Measurements from ENCODE around the gene GRM8.

Gene GRM8

GRCh38 chr7:127239814-127240213 is 12.9 kb downstream of the GRM8 start:
- DNase-seq (ENCODE audit: low spot score) = no peak
- in situ Hi-C loops (cut with MboI; ENCODE audit: low pct_unique_long_range_greater_than_20kb, low sequenced_read_pairs, unreplicated experiment) = no loop called here
- TF ChIP-seq, protein P1, sequence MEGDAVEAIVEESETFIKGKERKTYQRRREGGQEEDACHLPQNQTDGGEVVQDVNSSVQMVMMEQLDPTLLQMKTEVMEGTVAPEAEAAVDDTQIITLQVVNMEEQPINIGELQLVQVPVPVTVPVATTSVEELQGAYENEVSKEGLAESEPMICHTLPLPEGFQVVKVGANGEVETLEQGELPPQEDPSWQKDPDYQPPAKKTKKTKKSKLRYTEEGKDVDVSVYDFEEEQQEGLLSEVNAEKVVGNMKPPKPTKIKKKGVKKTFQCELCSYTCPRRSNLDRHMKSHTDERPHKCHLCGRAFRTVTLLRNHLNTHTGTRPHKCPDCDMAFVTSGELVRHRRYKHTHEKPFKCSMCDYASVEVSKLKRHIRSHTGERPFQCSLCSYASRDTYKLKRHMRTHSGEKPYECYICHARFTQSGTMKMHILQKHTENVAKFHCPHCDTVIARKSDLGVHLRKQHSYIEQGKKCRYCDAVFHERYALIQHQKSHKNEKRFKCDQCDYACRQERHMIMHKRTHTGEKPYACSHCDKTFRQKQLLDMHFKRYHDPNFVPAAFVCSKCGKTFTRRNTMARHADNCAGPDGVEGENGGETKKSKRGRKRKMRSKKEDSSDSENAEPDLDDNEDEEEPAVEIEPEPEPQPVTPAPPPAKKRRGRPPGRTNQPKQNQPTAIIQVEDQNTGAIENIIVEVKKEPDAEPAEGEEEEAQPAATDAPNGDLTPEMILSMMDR (IDR thresholded peaks at IDR 0.05; ENCODE audit: extremely low read depth, insufficient read depth, missing control alignments) = peak; percentile 23

GRCh38 chr7:127233630-127234029 is 19.1 kb downstream of the GRM8 start:
- TF ChIP-seq, protein P1 (IDR thresholded peaks at IDR 0.05; ENCODE audit: extremely low read depth, insufficient read depth, missing control alignments) = no peak
- in situ Hi-C loops (cut with MboI; ENCODE audit: low pct_unique_long_range_greater_than_20kb, low sequenced_read_pairs, unreplicated experiment) = no loop called here
- no peak for DNase-seq (ENCODE audit: low spot score)

DNA sequence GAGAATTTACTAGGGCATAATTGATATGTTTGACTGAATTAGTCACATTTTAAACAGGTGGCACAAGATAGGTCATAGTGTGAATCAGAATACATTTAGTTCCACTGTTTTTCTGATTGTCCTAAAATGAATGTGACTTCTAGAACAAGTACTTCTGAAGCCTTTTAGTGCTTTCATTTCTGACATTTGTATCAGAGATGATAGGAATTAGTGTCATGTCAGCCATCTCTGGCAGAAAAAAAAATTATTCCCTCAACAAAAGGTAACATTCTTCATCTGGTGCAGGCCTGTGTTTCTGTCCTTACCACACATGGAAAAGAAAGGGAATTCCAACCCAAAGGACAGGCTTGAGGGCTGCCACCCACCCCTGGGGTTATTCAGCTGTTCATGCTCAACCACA is 21.3 kb downstream of the GRM8 start:
- no peak for DNase-seq (ENCODE audit: low spot score)
- TF ChIP-seq, protein P1 (IDR thresholded peaks at IDR 0.05; ENCODE audit: extremely low read depth, insufficient read depth, missing control alignments) = no peak
- in situ Hi-C loops (cut with MboI; ENCODE audit: low pct_unique_long_range_greater_than_20kb, low sequenced_read_pairs, unreplicated experiment) = no loop called here

GRCh38 chr7:127230192-127230925 is 22.4 kb downstream of the GRM8 start:
- DNase-seq (ENCODE audit: low spot score) = no peak
- TF ChIP-seq, protein P1 (IDR thresholded peaks at IDR 0.05; ENCODE audit: extremely low read depth, insufficient read depth, missing control alignments) = no peak
- in situ Hi-C loops (cut with MboI; ENCODE audit: low pct_unique_long_range_greater_than_20kb, low sequenced_read_pairs, unreplicated experiment) = no loop called here

DNA sequence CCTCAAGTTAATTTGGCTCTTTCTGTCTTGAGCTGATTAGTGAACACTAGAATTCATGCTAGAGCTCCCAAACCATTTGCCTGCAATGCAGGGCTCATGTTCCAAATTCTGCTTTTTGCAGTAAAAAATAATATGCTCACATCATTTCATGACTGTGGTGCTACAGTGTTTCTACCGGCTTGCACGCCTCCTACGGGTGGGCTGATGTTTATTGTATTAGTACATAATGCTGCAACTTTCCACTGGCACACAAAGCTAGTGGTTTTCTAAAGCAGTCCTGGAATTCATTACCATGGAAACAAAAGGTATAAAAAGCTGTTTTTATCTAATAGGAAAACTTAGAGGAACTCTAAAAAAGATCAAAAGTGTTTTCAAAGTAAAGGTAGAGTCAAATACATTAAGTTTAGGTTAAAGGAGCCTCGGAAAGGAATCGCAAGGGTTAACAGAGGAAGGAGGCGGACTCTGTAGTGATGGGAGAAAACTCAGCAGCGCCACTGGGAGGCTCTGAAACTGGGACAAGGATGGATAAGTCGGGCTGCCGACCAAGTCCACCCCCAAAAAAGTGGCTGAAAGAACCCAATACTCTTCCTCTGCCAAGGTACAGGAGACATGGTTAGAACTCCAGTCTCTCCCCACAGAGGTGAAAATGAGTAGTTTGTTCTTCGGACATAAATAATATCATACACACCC is 25.9 kb downstream of the GRM8 start:
- TF ChIP-seq, protein P1 (IDR thresholded peaks at IDR 0.05; ENCODE audit: extremely low read depth, insufficient read depth, missing control alignments) = no peak
- DNase-seq (ENCODE audit: low spot score) = no peak
- in situ Hi-C loops (cut with MboI; ENCODE audit: low pct_unique_long_range_greater_than_20kb, low sequenced_read_pairs, unreplicated experiment) = no loop called here

DNA sequence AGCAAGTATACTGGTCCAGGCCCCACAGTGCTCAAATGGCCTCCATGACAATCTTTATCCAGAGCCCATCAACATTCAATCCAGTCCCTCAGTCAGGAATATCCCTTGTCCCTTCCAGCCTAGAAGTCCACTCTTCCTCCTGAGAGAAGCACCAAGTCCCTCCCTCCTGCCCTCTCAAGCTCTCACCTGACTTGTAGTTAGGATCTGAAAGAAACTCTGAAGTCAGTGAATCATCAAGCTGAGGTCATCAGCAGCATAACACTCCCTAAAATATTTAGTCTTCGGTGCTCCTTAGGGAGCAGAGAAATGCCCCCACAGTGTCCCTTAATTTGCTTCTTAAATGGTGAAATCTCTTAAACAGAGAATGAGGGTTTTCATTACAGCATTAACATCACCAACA is 31.0 kb downstream of the GRM8 start:
- in situ Hi-C loops (cut with MboI; ENCODE audit: low pct_unique_long_range_greater_than_20kb, low sequenced_read_pairs, unreplicated experiment) = no loop called here
- TF ChIP-seq, protein P1 (IDR thresholded peaks at IDR 0.05; ENCODE audit: extremely low read depth, insufficient read depth, missing control alignments) = no peak
- DNase-seq (ENCODE audit: low spot score) = no peak
